Fibroblast of gingiva (primary cell): ENCODE data around the gene CNN2.

Experiments
- DNase-seq: peaks from one replicate; pipeline ENCODE4 v3.0.0-alpha.2; 2011; ENCODE audit warnings: low read depth

Gene CNN2

DNA sequence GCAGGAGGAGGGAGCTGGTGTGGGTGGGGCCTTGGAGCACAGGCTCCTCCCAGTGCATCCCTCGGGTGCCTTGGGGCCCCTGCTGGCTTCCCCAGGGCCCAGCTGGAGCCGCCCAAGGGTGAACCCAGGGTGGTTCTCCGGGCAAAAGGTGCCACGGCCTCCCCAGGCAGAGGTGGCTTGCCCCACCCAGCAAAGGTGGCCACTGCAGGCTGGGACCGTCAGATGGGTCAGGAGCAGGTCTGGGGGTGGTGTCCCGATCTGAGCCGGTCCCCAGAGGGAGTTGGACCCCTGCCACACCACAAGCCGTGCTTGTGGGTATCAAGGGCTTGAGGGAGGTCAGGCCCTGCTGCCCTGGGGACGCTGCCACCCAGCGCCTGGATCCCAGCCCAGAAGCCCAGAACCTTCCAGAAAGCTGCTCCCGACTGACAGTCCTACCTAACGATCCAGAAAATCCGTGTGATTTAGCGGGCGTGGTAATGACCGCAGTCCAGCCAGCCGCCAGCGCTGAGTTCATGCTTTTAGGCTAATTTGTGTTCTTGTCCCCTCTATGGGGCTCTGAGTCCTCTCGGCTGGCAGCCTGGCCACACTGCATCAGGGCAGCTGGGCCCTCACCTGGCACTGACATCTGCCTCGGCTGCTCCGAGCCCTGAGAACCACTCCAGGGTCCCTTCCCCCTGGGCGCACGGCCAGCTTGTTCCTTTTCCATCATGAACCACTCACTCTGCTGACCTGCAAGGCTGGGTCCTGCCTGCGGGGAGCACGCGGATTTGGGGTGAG lies 31.2 kb upstream of the CNN2 start:
- DNase-seq: no peak

DNA sequence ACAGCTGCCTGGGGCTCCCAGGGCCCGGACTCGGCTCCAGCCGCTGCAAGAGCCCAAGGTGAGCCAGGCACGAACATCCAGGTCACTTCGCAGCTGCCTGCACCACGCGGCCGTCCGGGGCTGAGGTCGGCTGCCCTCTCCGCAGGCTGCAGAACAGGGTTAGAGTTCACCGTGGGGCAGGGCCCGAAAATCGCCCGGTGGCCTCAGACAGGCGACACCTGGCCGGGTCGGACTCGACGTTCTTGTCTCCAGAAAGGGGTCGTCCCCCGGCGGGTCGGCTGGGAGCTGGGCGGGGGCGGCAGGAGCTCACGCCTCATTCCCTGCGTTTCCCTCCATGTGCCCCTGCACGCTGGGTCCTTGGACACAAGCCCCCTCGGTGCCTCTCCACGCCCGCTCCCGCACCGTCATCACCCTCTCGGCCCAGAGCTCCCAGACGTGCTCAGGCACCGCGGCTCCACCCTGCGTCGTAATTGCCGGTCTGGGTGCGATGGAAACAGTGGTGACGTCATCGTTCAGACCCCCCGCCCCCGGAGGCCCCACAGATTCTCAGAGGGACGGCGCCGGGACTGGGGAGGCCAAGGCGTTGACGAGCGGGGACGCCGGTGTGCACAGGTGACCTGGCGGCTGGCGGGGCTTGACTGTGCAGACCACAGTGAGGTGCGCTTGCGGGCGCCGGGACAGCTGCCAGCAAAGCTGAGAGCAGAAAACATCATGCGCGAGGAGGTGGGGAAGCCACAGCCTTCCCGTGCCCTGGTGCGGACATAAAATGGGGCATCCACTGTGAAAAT lies 30.2 kb upstream of the CNN2 start:
- no peak for DNase-seq

DNA sequence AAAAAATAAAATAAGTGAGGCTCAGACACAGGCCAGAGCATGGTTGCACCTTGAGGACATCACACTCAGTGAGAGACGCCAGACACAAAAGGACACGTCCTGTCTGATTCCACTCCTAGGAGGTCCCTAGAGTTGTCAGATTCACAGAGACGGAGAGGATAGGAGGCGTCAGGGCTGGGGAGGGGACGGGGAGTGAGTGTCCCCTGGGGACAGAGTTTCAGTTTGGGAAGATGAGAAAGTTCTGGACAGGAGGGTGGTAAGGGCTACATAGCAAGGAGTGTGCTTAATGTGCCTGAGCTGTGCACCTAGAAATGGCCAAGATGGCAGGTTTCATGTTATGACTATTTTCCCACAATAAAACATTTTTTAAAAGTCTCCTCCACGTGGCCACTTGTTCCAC lies 28.3 kb upstream of the CNN2 start:
- no peak for DNase-seq

DNA sequence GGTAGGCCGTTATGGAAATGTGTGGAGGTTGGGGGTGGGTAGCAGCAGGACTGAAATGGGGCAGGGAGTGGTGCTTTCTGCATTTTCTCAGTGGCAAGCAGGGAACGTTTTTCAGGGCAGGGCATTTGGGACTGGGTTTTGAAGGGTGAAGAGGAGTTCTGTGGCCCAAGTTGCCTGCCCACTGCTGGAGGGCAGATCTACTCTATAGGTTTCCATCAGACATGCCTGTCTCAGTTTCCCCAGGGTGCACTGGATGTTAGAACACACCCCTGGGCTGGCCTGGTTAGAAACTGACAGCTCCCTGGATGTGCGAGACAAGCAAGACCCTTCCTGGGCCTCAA lies 27.1 kb upstream of the CNN2 start:
- no peak for DNase-seq

DNA sequence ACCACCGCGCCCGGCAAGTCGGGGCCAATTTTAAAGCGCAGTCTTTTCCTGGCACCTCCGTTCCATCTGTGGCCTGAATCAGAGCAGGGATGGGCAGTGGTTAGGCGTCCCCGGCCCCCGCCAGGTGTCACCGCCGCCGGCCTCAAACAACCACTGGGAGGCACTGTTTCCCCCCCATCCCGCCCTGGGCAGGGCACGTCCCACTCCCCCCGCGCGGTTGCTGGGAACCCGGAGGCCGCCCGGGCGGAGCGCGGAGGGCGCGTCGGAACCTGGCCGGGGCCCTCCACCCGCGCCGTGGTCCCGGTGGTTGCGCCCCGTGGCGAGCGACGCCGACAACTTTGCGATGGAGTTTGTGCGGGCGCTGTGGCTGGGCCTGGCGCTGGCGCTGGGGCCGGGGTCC lies 26.3 kb upstream of the CNN2 start, which contains the start of gene GRIN3B:
Gene GRIN3B (plus strand): TSS at position 325 of the 400 bp plus-strand sequence. CDS start 19 bp downstream, at position 344.
- DNase-seq: peak; percentile 21

DNA sequence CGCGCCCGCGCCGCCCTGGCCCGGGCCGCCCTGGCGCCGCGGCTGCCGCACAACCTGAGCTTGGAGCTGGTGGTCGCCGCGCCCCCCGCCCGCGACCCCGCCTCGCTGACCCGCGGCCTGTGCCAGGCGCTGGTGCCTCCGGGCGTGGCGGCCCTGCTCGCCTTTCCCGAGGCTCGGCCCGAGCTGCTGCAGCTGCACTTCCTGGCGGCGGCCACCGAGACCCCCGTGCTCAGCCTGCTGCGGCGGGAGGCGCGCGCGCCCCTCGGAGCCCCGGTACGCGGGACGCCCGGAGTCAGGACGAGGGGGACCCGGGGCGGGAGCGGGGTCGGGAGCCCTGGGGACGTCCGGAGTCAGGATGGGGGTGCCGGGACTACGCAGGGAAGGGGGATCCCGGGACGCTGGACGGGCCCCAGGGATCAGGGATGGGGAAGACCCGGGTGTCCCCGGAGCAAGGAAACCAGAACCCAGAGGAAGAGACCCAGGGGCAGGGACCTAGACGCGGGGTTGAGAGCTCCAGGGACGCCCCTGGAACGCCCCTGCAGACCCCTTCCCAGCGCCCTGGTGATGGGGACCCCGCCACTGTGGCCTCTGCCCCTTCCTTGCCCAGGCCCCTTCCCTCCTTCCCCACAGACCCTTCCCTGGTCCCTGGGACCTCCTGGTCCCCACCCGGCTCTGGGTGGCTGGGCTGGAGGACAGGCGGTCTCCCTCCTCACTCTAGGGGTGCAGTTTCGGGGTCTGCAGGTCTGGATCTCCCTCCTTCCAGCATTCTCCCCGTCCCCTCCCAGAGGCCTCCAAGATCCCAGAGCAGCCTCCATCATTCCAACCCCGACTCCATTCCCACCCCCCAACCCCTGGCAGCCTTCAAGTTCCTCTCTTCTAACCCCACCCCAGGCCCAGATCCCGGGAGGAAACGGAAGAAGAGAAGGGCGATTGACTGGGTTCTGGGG lies 25.5 kb upstream of the CNN2 start:
- no peak for DNase-seq

DNA sequence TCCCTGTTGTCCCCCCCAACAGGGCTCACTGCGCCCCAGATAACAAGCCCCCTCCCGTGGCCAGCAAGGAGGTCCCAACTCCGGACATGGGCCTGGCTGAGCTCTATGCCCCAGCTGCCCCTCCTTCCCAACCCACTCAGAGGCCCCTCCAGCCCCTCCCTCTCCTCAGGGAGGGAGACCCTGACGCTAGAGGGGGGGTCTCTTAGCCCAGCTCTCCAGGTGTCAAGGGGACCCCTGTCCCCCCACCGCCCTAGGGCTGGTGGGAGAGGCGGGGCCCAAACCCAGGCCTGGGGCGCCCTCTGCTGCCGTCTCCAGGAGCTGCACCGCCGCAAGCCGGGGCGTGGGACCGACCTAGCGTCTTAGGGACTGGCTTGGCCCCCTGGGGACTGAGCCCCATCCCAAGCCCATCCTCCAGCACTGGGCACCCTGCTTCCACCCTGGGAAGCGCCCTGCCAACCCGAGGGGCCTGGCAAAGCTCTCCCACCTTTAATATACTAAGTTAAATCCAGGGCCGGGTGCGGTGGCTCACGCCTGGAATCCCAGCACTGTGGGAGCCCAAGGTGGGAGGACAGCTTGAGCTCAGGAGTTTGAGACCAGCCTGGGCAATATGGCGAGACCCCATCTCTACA lies 24.8 kb upstream of the CNN2 start:
- DNase-seq: no peak

DNA sequence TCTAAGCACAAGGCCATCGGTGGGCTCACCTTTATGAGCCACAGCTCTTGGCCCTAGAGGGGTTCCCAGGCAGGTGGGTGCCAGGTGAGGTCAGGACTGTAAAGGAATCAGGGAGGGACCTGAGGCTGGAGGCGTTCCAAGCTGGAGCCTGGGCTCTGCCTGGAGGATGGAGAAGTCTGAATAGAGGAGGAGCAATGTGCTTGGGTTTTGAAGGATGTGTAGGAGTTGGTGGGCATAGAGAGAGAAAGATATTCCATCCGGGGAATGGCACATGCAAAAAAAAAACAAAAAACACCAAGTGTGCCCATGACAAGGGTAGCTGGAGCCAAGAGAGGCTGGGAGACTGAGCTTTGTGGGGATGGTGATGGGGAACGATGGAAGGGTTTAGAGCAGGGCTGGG lies 23.8 kb upstream of the CNN2 start:
- DNase-seq: no peak

DNA sequence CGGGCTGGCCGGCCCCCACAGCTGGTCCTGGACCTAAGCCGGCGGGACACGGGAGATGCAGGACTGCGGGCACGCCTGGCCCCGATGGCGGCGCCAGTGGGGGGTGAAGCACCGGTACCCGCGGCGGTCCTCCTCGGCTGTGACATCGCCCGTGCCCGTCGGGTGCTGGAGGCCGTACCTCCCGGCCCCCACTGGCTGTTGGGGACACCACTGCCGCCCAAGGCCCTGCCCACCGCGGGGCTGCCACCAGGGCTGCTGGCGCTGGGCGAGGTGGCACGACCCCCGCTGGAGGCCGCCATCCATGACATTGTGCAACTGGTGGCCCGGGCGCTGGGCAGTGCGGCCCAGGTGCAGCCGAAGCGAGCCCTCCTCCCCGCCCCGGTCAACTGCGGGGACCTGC lies 23.1 kb upstream of the CNN2 start:
- DNase-seq: no peak

DNA sequence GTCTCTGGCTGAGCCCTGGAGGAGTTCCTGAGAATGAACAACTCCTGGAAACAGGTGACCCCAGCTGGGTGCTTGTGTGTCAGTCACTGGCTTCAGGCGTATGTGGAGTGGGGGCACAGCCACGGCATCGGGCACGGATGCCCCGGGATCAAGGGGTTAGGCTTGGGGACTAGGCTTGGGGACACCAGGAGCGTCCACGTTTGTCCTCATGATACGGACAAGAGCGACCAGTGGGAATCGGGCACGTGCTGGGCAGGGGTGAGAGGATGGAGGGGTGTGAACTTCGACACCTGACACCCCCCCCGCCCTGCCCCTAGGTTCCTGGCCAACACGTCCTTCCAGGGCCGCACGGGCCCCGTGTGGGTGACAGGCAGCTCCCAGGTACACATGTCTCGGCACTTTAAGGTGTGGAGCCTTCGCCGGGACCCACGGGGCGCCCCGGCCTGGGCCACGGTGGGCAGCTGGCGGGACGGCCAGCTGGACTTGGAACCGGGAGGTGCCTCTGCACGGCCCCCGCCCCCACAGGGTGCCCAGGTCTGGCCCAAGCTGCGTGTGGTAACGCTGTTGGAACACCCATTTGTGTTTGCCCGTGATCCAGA lies 22.1 kb upstream of the CNN2 start:
- DNase-seq: no peak

DNA sequence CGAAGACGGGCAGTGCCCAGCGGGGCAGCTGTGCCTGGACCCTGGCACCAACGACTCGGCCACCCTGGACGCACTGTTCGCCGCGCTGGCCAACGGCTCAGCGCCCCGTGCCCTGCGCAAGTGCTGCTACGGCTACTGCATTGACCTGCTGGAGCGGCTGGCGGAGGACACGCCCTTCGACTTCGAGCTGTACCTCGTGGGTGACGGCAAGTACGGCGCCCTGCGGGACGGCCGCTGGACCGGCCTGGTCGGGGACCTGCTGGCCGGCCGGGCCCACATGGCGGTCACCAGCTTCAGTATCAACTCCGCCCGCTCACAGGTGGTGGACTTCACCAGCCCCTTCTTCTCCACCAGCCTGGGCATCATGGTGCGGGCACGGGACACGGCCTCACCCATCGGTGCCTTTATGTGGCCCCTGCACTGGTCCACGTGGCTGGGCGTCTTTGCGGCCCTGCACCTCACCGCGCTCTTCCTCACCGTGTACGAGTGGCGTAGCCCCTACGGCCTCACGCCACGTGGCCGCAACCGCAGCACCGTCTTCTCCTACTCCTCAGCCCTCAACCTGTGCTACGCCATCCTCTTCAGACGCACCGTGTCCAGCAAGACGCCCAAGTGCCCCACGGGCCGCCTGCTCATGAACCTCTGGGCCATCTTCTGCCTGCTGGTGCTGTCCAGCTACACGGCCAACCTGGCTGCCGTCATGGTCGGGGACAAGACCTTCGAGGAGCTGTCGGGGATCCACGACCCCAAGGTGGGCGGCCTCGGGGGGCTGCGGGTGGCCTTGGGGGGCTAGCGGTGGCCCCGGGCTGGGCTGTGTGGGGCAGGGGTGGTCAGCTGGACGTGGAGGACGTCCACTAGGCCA lies 21.4 kb upstream of the CNN2 start:
- DNase-seq: no peak

DNA sequence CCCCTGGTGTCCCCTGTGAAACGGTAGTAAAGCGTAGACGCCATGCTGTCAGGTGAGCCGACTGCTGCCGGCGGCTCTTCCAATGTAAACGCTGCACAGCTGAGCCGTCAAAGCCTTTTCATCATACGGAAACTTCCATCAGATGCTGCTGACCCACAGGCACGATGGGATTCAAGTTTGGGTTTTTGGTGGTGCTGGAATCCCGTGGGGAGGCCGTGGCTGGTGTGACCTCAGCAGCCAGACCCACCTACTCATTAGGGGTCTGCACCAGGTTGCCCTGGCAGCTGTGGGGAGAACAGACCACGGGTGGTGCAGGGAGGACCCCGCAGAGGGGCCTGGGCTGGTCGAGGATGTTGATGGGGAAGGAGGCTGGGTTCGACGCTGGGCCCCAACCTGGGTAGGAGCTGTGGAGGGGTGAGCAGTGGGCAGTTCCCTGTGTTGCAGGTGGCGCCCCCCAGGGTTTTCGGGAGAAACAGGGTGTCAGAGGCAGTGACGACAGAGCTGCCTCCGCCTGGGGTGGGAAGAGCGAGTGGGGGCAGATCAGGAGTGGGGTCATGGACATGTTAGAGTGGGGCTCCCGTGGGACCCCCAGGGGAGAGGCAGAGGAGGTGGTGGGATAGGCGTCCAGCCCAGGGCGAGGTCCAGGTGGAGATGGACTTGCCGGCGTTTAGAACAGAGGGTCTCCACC lies 19.6 kb upstream of the CNN2 start:
- DNase-seq: no peak

DNA sequence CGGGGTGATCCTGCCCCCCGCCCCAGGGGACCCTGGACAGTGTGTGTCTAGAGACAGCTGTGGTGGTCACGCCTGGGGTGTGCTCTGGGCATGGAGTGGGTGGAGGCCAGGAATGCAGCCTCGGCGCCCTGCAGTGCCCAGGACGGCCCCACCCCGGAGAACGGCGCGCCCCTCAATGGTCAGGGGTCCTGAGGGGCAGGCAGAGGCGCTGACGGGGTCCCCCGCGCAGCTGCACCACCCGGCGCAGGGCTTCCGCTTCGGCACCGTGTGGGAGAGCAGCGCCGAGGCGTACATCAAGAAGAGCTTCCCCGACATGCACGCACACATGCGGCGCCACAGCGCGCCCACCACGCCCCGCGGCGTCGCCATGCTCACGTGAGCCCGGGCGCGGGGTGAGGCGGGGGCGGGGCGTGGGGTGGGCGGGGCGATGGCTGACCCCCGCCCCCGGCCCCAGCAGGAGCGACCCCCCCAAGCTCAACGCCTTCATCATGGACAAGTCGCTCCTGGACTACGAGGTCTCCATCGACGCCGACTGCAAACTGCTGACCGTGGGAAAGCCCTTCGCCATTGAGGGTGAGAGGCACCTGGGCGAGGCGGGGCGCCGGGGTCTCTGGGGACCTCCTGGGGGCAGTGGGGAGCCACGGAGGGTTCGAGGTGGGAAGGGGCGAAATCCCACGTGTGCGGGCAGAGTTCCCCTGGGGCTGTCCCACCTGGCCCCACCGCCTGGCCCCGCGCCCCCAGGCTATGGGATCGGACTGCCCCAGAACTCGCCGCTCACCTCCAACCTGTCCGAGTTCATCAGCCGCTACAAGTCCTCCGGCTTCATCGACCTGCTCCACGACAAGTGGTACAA lies 18.8 kb upstream of the CNN2 start:
- DNase-seq: no peak

DNA sequence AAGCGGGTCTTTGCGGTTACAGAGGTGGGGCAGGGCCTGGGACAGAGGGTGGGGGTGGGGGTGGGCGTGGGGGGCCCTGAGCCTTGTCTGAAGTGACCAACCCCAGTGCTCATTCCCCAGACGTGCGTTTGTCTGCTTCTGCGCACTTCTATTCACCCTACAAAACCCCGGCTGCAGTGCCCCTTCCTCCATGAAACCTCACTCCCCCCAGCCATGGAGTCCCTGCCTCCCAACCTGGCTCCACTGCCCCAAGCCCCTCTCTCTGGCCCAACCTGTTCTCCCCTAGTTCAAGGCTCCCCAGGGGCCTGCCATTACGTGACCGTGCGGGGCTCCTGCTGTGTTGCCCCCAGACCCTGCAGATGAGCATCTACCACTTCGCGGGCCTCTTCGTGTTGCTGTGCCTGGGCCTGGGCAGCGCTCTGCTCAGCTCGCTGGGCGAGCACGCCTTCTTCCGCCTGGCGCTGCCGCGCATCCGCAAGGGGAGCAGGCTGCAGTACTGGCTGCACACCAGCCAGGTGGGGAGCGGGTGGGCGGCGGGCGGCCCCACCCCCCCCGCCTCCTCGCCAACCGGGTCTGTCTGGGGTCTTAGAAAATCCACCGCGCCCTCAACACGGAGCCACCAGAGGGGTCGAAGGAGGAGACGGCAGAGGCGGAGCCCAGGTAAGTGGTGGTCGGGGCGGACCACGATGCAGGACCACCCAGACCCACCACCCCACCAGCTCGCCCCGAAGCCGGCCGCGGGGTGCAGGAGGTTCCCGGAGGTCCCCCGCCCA lies 18.0 kb upstream of the CNN2 start:
- DNase-seq: no peak

DNA sequence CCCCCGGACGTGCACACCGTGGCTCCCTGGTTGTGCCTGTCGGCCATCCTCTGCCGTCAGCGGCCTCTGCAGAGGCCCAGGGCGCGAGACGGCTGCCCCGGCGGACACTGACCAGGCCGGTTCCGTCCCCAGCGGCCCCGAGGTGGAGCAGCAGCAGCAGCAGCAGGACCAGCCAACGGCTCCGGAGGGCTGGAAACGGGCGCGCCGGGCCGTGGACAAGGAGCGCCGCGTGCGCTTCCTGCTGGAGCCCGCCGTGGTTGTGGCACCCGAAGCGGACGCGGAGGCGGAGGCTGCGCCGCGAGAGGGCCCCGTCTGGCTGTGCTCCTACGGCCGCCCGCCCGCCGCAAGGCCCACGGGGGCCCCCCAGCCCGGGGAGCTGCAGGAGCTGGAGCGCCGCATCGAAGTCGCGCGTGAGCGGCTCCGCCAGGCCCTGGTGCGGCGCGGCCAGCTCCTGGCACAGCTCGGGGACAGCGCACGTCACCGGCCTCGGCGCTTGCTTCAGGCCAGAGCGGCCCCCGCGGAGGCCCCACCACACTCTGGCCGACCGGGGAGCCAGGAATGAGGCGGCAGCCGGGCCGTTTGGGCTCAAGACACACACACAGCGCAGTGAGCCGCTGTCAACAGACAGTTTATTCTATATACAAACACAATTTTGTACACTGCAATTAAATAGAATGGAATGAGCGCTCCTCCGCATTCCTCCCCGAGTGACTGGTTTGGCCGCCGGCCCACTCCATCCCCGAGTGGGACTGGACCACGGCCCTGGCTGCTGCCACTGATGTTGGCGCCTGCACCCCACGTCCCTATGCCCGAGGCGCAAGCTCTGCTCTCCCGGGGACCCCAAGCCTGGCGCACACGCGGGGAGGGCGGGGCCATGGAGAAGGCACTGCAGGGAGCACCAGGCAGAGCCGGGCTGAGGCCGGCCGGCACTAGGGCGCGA lies 17.1 kb upstream of the CNN2 start:
- peak; percentile 92 for DNase-seq

DNA sequence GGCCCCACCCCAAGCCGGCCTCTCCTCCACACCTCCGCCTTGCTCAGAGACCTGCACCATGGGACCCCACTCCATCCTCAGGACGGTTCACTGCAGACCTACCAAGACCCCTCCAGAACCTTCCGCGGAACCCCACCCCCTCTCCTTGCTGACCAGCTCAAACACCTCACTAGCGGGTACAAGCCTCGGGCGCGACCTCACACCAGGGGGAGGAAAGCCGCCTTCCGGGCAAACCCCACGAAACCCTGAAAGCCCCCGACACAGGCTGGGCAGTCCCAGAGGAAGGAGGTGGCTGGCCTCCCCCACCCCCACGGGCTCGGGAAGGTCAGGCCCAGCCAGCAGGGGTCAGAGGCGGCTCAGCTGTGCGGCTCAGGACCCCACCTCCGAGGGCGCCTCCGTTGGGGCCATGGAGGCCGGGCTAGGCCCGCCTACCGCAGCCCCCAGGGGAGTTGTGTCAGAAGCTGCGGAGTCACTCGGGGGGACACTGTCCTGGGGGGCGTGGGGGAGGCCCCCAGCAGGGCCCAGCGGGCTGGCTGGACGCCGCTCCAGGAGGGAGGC lies 16.3 kb upstream of the CNN2 start:
- no peak for DNase-seq
